ENCODE data around the gene LRGUK.

- no peak for TF ChIP-seq CTCF (IDR thresholded peaks at IDR 0.05)
- TF ChIP-seq POLR2AphosphoS5 (IDR thresholded peaks at IDR 0.05), result no peak
- TF ChIP-seq EP300 (IDR thresholded peaks at IDR 0.05), result no peak
Observed at GRCh38 chr7:134083766-134084487, 43.2 kb upstream of the LRGUK start.
